Gastroesophageal sphincter (tissue), 3 donors: ENCODE results near the gene PRR5L.

Experiments used
- POLR2AphosphoS5 ChIP-seq: sonication (generic); formaldehyde crosslinking; IDR thresholded peaks from one replicate; pipeline ENCODE4 v1.6.1; 2017; ENCODE audit warnings: antibody characterized with exemption
- TF ChIP-seq, protein P1 (sequence below), 4 experiments: fragments of 200-600 bp in 2 of 4; fragments of 450-650 bp in 2 of 4; sonication (generic) in 1 of 4; IDR thresholded peaks; one replicate each; pipeline ENCODE4 v1.5.1; 2017 to 2019; ENCODE audit warnings: antibody characterized with exemption in 4 of 4, mild to moderate bottlenecking in 2 of 4, moderate library complexity in 2 of 4

DNA sequence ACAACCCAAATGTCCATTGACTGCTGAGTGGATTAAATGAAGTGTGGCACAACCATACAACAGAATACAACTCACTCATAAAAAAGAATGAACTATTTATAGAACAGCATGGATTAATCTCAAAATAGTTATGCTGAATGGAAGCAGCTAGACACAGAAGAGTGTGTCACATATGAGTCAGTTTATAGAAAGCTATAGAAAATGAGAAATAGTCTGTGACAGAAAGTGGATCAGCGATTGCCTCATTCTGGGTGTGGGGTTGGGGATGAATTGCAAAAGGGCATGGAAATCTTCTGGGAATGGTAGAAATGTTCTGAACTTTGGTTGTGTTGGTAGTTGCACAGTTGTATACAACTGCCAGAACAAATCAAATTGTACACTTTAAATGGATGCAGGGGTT, 37.4 kb downstream of the PRR5L start:
- TF ChIP-seq POLR2AphosphoS5: no peak
- TF ChIP-seq, protein P1, sequence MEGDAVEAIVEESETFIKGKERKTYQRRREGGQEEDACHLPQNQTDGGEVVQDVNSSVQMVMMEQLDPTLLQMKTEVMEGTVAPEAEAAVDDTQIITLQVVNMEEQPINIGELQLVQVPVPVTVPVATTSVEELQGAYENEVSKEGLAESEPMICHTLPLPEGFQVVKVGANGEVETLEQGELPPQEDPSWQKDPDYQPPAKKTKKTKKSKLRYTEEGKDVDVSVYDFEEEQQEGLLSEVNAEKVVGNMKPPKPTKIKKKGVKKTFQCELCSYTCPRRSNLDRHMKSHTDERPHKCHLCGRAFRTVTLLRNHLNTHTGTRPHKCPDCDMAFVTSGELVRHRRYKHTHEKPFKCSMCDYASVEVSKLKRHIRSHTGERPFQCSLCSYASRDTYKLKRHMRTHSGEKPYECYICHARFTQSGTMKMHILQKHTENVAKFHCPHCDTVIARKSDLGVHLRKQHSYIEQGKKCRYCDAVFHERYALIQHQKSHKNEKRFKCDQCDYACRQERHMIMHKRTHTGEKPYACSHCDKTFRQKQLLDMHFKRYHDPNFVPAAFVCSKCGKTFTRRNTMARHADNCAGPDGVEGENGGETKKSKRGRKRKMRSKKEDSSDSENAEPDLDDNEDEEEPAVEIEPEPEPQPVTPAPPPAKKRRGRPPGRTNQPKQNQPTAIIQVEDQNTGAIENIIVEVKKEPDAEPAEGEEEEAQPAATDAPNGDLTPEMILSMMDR (IDR thresholded peaks at IDR 0.05): no peak
